Measurements from ENCODE around the gene PPP1R14B.

PPP1R14B gene

DNA sequence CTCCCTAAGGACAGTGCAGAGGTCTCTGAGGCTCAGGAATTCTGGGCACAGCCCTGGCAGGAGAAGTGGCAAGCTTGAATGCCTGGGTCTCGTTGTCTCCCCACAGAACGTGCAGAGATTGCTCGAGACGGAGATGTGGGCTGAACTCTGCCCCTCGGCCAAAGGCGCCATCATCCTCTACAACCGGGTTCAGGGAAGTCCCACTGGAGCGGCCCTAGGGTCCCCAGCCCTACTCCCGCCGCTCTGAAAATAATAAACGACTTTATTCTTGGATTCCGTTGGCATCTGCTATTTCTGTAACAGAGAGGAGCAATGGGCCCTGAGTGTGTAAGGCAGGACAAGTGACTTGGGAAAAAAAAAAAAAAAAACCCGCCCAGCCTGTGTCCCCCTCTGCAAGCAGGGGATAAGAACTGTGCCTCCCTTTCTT is 17.0 kb downstream of the PPP1R14B start:
- no peak for DNase-seq

- no peak for DNase-seq
These were observed 17.5 kb downstream of the PPP1R14B start for GRCh38 chr11:64229090-64229743.

DNA sequence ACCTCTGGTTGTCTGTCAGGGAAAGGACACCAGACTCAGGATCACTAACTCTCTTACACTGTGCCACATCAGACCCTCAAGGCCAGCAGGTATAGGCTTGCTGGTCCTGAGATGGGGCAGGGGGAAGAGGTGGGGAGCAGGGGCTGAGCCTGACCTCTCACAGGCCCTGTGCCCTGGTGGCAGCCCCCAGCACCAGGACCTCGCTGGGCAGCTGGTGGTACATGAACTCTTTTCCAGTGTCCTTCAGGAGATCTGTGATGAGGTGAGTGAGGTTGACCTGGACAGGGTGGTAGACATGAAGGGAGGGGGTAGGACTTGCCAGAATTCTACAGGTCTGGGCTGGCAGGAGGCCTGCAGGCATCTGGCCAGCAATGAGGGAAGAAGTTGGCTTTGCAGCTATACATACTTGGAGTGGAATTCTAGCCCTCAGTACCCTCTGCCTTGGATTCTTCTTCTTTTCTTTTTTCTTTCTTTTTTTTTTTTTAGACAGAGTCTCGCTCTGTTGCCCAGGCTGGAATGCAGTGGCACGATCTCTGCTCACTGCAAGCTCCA is 19.3 kb downstream of the PPP1R14B start:
- no peak for DNase-seq

- DNase-seq, result peak; percentile 44 to 58
These were observed 20.2 kb downstream of the PPP1R14B start for GRCh38 chr11:64226507-64227051.

GRCh38 chr11:64225608-64226506 is 20.9 kb downstream of the PPP1R14B start, which contains the start of the genes NUDT22 and TRPT1:
Gene NUDT22, plus strand, starts transcription at chr11:64226274. Its CDS starts 379 bp downstream, at chr11:64226653.
Gene TRPT1, minus strand, starts transcription at chr11:64226186. Its CDS starts 326 bp downstream, at chr11:64225860.
- DNase-seq, result peak; percentile 48 to 75

DNA sequence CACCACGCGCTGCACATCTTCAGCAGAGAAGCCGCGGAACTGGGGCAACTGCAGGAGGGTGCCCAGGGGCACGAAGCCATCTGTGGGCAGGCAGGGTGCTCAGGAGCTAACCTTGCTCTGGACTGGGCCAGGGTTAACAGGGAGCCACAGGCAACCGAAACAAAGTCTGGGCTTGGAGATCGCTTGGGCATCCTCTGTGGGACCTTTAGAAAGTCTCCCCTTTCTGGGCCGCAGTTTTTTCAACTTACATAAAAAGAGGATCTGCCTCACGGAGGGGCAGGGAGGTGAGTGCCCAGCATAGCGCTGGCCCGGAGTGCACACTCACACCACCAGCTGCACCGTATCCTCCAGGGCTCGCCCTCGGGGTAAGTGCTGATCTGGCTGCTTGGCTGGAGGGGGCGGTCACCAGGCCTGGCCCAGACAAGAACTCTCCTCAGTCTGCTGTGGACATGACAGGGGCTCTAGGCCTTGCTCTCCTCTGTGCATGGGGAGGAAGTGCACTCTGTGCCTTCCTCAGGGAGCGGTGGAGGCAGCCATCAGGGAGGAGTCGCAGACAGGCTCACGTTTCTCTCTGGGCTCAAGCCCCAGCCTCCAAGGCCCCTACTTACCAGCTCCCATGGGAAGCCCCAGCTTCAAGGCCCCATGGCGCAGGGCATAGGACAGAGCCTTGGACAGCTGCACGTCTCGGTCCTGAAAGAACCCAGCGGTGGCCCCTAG is 21.7 kb downstream of the PPP1R14B start:
- no peak for DNase-seq

GRCh38 chr11:64224151-64224890 is 22.4 kb downstream of the PPP1R14B start:
- no peak for DNase-seq

DNA sequence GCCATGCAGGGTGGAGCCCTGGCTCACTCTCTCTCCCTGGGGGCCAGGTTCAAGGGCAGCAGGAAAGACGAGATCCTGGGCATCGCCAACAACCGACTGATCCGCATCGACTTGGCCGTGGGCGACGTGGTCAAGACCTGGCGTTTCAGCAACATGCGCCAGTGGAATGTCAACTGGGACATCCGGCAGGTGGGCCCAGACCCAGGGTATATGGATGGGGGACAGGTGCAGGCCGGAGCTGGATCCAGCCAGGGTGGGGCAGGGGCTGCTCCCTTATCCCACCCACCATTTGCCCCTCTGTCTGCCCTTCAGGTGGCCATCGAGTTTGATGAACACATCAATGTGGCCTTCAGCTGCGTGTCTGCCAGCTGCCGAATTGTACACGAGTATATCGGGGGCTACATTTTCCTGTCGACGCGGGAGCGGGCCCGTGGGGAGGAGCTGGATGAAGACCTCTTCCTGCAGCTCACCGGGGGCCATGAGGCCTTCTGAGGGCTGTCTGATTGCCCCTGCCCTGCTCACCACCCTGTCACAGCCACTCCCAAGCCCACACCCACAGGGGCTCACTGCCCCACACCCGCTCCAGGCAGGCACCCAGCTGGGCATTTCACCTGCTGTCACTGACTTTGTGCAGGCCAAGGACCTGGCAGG is 23.6 kb downstream of the PPP1R14B start:
- DNase-seq, result no peak

DNA sequence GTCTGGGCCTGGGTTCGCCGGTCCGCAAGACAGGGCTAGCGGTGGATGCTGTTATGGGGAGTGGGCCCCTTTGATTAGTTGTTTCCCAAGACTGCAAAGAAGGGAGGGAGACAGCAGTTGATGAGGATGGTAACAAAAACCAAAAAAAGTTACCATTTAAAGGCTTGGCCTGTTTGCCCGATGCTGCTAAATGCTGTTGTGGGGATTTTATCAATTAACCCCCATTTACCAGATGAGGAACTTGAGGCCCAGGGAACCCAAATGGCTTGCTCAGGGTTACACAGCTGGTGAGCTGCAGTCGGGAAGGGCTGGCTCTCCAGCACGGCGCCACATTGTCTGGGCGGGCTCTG is 24.1 kb downstream of the PPP1R14B start:
- DNase-seq, result no peak

DNA sequence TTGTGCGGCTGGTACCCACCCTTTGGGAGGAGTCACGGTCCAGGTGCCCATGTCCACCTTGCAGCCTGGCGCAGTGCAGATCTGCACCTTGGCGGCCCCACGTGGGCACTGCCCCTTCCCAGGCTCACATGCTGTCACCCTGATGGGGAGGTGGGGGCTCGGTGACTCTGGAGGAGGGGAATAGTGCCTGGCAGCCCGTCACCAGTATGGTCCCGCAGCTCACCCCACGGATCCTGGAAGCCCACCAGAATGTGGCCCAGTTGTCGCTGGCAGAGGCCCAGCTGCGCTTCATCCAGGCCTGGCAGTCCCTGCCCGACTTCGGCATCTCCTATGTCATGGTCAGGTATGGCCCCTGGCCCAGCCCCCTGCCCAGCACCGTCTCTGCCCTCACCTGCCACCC is 25.9 kb downstream of the PPP1R14B start:
- no peak for DNase-seq

DNA sequence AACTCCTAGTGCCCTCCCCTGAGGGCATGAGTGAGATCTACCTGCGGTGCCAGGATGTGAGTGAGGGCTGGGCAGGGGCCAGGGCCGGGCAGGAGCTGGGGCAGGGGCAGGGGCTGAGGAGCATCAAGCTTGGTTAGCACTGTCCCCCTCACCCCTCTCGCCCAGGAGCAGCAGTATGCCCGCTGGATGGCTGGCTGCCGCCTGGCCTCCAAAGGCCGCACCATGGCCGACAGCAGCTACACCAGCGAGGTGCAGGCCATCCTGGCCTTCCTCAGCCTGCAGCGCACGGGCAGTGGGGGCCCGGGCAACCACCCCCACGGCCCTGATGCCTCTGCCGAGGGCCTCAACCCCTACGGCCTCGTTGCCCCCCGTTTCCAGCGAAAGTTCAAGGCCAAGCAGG is 26.5 kb downstream of the PPP1R14B start:
- no peak for DNase-seq

DNA sequence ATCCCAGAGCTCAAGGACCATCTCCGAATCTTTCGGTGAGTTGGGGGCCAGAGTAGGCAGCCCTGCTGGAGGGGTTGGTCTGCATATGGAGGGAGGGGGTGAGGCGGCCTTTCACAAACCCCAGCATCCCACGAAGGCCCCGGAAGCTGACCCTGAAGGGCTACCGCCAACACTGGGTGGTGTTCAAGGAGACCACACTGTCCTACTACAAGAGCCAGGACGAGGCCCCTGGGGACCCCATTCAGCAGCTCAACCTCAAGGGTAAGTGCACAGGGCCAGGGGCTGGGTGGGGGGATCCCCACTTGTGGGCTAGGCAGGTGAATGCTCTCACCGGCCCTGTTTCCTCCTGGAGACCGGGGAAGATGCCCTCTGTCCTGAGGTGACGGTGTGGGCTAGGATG is 27.0 kb downstream of the PPP1R14B start:
- no peak for DNase-seq

- no peak for DNase-seq
These were observed 27.4 kb downstream of the PPP1R14B start for GRCh38 chr11:64219354-64219684.

DNA sequence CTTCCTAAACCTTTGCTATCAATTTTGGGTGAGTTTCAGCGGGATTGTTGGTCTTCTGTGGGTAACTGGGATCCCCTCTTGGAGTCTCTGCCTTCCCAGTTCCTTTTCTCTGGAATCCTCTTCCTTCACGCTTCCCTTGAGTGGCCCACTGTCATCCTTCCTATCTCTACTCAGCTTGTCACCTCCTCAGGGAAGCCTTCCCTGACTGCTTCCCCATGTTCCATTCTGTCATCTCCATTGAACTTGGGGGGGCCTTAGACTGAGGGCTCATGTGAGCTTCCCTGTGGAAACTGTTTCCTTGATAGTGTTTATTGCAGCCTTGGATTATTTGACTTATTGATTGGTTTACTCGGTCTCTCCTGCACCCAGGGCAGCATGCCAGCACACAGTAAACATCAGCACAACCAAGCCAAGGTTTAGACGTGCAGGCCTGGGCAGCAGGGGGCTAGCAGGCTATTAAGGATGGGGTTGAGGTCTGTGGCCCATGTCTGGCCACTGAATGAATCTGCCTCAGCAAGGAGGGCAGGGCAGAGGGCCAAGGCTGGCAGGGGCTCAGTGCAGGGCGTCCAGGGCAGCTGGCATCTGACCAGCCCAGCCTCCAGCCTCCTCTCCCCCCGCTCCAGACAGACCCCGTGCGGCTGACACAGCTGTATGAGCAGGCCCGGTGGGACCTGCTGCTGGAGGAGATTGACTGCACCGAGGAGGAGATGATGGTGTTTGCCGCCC is 28.0 kb downstream of the PPP1R14B start:
- DNase-seq, result no peak

DNA sequence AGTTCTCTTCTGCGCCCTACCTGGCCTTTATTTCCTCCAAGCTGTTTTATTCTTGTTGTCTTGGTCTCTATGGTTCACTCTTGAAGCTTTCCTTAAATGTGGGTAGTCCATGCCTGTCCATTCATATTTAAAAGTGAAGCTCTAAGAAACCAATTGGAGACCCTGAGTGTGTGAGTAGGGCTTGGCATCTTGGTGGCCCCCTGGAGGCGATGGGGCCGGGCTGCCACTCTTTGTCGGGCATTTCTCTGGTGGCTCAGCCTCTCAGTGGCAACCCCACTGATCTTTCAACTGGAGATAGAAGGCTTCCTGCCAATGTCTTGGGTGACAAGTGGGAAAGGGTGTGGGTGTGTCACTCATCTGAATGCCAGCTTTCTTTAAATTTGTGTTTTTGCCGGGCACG is 29.9 kb downstream of the PPP1R14B start:
- DNase-seq, result no peak

- DNase-seq, result no peak
These were observed 35.4 kb downstream of the PPP1R14B start for GRCh38 chr11:64211181-64211872.

DNA sequence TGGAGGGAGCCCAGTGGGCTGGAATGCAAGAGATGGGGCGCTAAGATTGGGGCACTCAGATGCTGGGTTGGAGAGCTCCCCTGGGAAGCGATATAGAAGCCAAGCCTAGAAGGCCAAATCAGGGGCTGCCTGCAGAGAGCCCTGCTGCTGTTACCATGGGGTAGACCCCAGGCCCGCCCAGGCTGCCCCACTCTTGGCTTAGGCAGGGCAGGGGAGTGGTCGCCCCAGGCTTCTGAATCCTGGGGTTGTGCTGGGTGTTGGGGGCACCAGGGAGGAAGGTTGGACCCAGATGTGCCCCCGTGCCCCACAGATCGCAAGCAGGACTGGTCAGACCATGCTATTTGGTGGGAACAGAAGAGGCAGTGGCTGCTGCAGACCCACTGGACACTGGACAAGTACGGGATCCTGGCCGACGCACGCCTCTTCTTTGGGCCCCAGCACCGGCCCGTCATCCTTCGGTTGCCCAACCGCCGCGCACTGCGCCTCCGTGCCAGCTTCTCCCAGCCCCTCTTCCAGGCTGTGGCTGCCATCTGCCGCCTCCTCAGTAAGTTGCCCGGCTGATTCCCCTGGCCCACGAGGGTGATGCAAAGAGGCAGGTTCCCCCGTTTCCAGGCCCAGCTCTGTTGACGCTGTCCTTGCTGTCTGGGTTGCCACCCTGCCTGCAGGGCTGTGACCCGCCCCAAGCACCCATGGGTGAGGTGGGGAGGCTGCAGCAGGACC is 36.3 kb downstream of the PPP1R14B start:
- no peak for DNase-seq

GRCh38 chr11:64209563-64209843 is 37.2 kb downstream of the PPP1R14B start:
- no peak for DNase-seq

GRCh38 chr11:64208796-64209562 is 37.8 kb downstream of the PPP1R14B start:
- DNase-seq, result no peak
